Vagina (tissue), 2 donors: ENCODE measurements around the gene CD9. TPM values are rescaled to one million over a fixed set of nuclear protein-coding genes. Genes with fewer than 3 reads are reported as not detected.
A peak's percentile ranks its signal among the peaks of the same experiment; 100 is the strongest.

Experiments
- DNase-seq, 2 donors: peaks; one replicate each; pipeline ENCODE4 v3.0.0-alpha.2; 2017; ENCODE audit errors: extremely low spot score in 2 of 2
- H3K27ac ChIP-seq: fragments of 200-600 bp; sonication (generic); one replicate; pipeline ENCODE4 v1.5.1; 2019
- H3K27me3 ChIP-seq: fragments of 200-600 bp; sonication (generic); one replicate; pipeline ENCODE4 v1.5.1; 2019
- H3K36me3 ChIP-seq, 2 donors: fragments of 200-600 bp; sonication (generic); one replicate each; pipeline ENCODE4 v1.5.1; 2017 to 2019
- H3K4me1 ChIP-seq: fragments of 200-600 bp; sonication (generic); one replicate; pipeline ENCODE4 v1.5.1; 2019
- H3K4me3 ChIP-seq, 2 donors: fragments of 200-600 bp; sonication (generic); 1 replicate in 1 of 2; 2 replicates in 1 of 2; pipeline ENCODE4 v1.5.1; 2016 to 2019
- H3K9me3 ChIP-seq: fragments of 200-600 bp; sonication (generic); one replicate; pipeline ENCODE4 v1.5.1; 2019
- CTCF ChIP-seq, 3 experiments: fragments of 450-650 bp in 2 of 3; fragments of 200-600 bp in 1 of 3; sonication (generic) in 1 of 3; IDR thresholded peaks; one replicate each; pipeline ENCODE4 v1.5.1; 2017 to 2019; ENCODE audit warnings: antibody characterized with exemption in 3 of 3, mild to moderate bottlenecking in 2 of 3, moderate library complexity in 2 of 3
- POLR2A ChIP-seq, 2 donors: fragments of 450-650 bp; IDR thresholded peaks; one replicate each; pipeline ENCODE4 v1.6.1; 2017; ENCODE audit warnings: antibody characterized with exemption in 2 of 2, mild to moderate bottlenecking in 2 of 2, moderate library complexity in 2 of 2
- POLR2AphosphoS5 ChIP-seq, 2 donors: sonication (generic); formaldehyde crosslinking; IDR thresholded peaks; one replicate each; pipeline ENCODE4 v1.9.0; 2017; ENCODE audit warnings: antibody characterized with exemption in 2 of 2, mild to moderate bottlenecking in 2 of 2, low read depth in 1 of 2; ENCODE audit not compliant: insufficient read depth in 1 of 2
- intact Hi-C: fragments of 100-400 bp; cut with DNase I; formaldehyde crosslinking; loops from one replicate; pipeline ENCODE4 v1.15.1; 2023
- total RNA-seq: library from RNA; depleted of rRNA; stranded (reverse); fragments of >200 nt; gene quantifications from one replicate; pipeline ENCODE4 v1.2.3, GENCODE V29; 2016

The CD9 gene
- 366 TPM for total RNA-seq

DNA sequence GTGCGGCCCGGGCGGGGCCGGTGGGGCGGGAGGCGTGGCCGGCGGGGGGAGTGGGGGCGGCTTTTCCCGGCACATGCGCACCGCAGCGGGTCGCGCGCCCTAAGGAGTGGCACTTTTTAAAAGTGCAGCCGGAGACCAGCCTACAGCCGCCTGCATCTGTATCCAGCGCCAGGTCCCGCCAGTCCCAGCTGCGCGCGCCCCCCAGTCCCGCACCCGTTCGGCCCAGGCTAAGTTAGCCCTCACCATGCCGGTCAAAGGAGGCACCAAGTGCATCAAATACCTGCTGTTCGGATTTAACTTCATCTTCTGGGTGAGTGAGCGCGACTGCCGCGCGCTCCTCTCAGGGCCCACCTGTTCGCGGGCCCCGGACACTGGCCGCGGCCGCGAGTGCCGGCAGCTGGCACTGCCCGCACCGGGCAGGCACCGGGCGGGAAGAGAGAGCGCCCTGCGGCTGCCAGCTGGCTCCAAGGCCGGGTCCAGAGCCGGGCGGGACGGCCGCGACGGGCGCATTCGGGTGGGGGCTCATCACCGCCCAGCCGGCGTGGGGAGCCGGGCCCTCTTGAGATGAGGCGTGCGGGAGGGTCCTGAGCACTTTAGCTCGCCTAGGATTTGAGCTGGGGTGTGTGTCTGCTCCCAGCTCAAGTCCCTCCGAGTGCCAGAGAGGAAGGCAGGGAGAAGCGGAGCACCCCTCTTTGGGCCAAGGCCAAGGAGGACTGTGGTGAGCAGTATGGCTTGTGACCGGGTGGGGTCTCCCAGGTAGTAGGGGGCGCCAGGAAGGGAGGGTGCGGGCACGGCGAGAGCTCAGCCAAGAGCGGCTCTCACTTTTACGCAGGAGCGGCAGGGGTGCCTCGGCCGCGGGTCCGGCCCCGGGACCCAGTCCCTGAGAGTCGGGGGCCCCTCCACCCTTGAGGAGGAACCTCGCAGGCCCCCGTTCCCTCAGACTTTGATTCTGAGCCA is at the start of gene CD9:
TSS of gene CD9 (plus strand) at position 145 of the 957 bp plus-strand sequence. CDS start at position 245, 100 bp downstream.
- H3K27me3 ChIP-seq, result no peaks in the 10 kb centered on the region
- intact Hi-C loops, result loop anchor here (10.0 kb wide), 1 partner anchor 554 kb away; the partner anchor contains the start of gene MLF2
- H3K36me3 ChIP-seq, result no peaks in the 10 kb centered on the region
- peak in 1 of 2 donors; percentile 77 for TF ChIP-seq POLR2A (IDR thresholded peaks at IDR 0.05)
- TF ChIP-seq POLR2AphosphoS5 (IDR thresholded peaks at IDR 0.05; ENCODE audit: insufficient read depth in 1 of 2, low read depth in 1 of 2), result peak in 1 of 2 donors; percentile 79
- no peak for TF ChIP-seq CTCF (IDR thresholded peaks at IDR 0.05)
- H3K27ac ChIP-seq, result peak within 1 kb of the TSS; percentile 91
- H3K4me1 ChIP-seq, result peaks cover 74% of the 10 kb centered on the region
- no peak for DNase-seq
- peak within 1 kb of the TSS; percentile 69 to 86 for H3K4me3 ChIP-seq
- H3K9me3 ChIP-seq, result no peaks in the 10 kb centered on the region

- Histone ChIP-seq H3K27me3 (no peaks in the 10 kb centered on the region), H3K4me1 (no peaks in the 10 kb centered on the region), H3K9me3 (no peaks in the 10 kb centered on the region), H3K36me3 (no peaks in the 10 kb centered on the region), H3K27ac (no peak overlapping the region), H3K4me3 (no peak overlapping the region)
- intact Hi-C loops, result no loop called here
- DNase-seq, result no peak
- peak in 1 of 2 donors; percentile 35 for TF ChIP-seq POLR2AphosphoS5 (IDR thresholded peaks at IDR 0.05; ENCODE audit: insufficient read depth in 1 of 2, low read depth in 1 of 2)
- TF ChIP-seq POLR2A (IDR thresholded peaks at IDR 0.05), result no peak
- TF ChIP-seq CTCF (IDR thresholded peaks at IDR 0.05), result no peak
These were observed 45.3 kb upstream of the CD9 start for GRCh38 chr12:6154730-6155459.

GRCh38 chr12:6157482-6157881 is 42.7 kb upstream of the CD9 start:
- Histone ChIP-seq H3K9me3 (no peaks in the 10 kb centered on the region), H3K36me3 (no peaks in the 10 kb centered on the region), H3K27me3 (no peaks in the 10 kb centered on the region), H3K4me3 (no peak overlapping the region), H3K27ac (no peak overlapping the region), H3K4me1 (peaks cover 7% of the 10 kb centered on the region)
- DNase-seq, result no peak
- intact Hi-C loops, result no loop called here
- TF ChIP-seq POLR2A (IDR thresholded peaks at IDR 0.05) (no peak), POLR2AphosphoS5 (IDR thresholded peaks at IDR 0.05; ENCODE audit: insufficient read depth in 1 of 2, low read depth in 1 of 2) (no peak), CTCF (IDR thresholded peaks at IDR 0.05) (no peak)

DNA sequence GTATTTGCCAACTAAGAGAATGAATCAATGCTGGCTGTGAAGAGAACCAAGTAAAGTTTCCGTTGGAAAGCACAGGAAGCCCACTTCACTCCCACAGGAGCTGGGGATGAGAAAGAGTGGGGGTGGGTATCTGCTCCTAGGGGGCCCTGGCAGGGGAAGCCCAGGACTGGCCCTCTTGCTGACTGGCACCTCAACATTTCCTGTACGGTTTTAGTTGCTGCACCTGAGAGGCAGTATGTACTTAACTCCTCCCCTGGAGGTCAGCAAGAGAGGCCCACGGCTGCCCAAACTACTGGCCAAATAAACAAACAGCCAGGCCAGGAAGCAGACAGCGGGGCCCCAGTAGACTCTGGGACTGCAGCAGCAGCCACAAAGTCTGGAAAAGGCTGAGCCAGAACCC is 41.9 kb upstream of the CD9 start:
- Histone ChIP-seq H3K27me3 (no peaks in the 10 kb centered on the region), H3K27ac (no peak overlapping the region), H3K9me3 (no peaks in the 10 kb centered on the region), H3K4me3 (no peak overlapping the region), H3K4me1 (peaks cover 7% of the 10 kb centered on the region), H3K36me3 (no peaks in the 10 kb centered on the region)
- intact Hi-C loops, result no loop called here
- no peak for TF ChIP-seq POLR2AphosphoS5 (IDR thresholded peaks at IDR 0.05; ENCODE audit: insufficient read depth in 1 of 2, low read depth in 1 of 2)
- no peak for TF ChIP-seq POLR2A (IDR thresholded peaks at IDR 0.05)
- no peak for TF ChIP-seq CTCF (IDR thresholded peaks at IDR 0.05)
- DNase-seq, result no peak
